Measurements from ENCODE around the gene PHTF1. TPM values are rescaled to one million over a fixed set of nuclear protein-coding genes. Genes with fewer than 3 reads are reported as not detected.

Gene PHTF1
- total RNA-seq, 2 donors from 2014 or later, result 8.5 to 9.8 TPM

DNA sequence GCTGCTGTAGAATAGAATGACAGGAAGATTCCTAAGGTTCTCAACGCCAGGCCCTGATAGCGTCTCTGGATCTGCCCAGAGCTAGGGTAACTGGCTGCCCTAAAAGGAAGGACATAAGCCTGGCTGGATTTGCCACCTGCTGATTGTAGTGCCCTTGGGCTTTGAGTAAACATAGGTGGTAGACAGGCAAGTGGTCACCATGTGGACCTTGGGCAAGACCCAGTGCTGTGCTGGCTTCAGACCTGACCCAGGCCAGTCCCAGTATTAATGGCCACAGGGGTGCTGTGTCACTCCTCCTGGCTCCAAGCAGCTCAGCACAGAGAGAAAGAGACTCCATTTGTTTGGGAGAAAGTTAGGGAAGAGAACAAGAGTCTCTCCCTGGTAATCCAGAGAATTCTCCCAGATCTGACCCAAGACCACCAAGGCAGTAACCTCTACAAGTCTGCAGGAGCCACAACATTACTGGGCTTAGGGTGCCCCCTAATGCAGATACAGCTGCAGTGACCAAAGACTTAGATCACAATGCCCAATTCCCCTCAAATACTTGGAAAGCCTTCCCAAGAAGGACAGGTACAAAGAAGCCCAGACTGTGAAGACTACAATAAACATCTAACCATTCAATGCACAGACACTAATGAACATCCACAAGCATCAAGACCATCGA is 44.5 kb downstream of the PHTF1 start:
- no peak for DNase-seq
- Histone ChIP-seq H3K4me1 (no peaks in the 10 kb centered on the region), H3K9me3 (no peaks in the 10 kb centered on the region), H3K9ac (ENCODE audit: low read depth in 2 of 2, low read length in 2 of 2) (no peak overlapping the region), H3K27me3 (no peaks in the 10 kb centered on the region), H3K4me3 (no peak overlapping the region), H3K27ac (no peak overlapping the region), H3K36me3 (no peaks in the 10 kb centered on the region)
- TF ChIP-seq, protein P1, sequence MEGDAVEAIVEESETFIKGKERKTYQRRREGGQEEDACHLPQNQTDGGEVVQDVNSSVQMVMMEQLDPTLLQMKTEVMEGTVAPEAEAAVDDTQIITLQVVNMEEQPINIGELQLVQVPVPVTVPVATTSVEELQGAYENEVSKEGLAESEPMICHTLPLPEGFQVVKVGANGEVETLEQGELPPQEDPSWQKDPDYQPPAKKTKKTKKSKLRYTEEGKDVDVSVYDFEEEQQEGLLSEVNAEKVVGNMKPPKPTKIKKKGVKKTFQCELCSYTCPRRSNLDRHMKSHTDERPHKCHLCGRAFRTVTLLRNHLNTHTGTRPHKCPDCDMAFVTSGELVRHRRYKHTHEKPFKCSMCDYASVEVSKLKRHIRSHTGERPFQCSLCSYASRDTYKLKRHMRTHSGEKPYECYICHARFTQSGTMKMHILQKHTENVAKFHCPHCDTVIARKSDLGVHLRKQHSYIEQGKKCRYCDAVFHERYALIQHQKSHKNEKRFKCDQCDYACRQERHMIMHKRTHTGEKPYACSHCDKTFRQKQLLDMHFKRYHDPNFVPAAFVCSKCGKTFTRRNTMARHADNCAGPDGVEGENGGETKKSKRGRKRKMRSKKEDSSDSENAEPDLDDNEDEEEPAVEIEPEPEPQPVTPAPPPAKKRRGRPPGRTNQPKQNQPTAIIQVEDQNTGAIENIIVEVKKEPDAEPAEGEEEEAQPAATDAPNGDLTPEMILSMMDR (IDR thresholded peaks at IDR 0.05), result no peak
- intact Hi-C loops (cut with DNase I), result no loop called here

DNA sequence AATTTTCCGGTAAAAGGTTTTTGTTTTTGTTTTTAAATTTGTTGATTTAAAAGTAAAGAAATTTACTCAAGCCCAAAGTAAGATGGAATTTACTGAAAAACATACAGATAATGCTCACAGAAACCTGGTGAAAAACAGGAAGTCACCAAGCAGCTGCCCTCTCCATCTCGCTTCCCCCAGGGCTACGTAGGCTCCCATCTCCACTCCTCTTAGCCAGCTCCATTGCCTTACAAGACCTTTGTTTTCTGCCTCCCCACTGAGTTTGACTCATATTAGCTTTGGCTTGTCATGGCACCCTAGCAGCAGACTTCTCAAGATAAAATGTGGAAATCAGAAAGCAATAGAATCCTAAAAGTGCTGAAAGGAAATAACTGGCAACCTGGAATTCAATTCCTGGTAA is 57.9 kb downstream of the PHTF1 start:
- Histone ChIP-seq H3K9me3 (no peaks in the 10 kb centered on the region), H3K27me3 (no peaks in the 10 kb centered on the region), H3K9ac (ENCODE audit: low read depth in 2 of 2, low read length in 2 of 2) (no peak overlapping the region), H3K36me3 (no peaks in the 10 kb centered on the region), H3K4me3 (no peak overlapping the region), H3K27ac (no peak overlapping the region), H3K4me1 (no peaks in the 10 kb centered on the region)
- TF ChIP-seq, protein P1 (IDR thresholded peaks at IDR 0.05), result no peak
- intact Hi-C loops (cut with DNase I), result no loop called here
- DNase-seq, result no peak

DNA sequence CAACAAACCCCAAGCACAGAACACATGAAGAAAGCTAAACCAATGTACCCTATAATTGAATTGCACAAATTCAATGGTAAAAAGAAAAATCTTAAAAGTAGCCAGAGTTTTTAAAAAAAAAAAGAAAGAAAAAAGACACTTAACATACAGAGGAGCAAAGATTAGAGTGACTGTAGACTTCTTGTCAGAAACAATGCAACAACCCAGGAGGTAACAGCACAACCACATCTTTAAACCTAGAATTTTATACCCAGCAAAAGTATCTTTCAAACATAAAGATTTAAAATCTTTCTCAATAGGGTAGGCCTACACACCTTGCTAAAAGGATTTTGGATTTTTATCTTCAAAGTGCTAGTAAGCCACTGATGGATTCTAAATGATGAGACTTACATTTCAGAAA is 64.4 kb downstream of the PHTF1 start:
- Histone ChIP-seq H3K4me3 (no peak overlapping the region), H3K9ac (ENCODE audit: low read depth in 2 of 2, low read length in 2 of 2) (no peak overlapping the region), H3K4me1 (no peaks in the 10 kb centered on the region), H3K27ac (no peak overlapping the region), H3K9me3 (no peaks in the 10 kb centered on the region), H3K27me3 (no peaks in the 10 kb centered on the region), H3K36me3 (no peaks in the 10 kb centered on the region)
- intact Hi-C loops (cut with DNase I), result no loop called here
- TF ChIP-seq, protein P1 (IDR thresholded peaks at IDR 0.05), result no peak
- no peak for DNase-seq

DNA sequence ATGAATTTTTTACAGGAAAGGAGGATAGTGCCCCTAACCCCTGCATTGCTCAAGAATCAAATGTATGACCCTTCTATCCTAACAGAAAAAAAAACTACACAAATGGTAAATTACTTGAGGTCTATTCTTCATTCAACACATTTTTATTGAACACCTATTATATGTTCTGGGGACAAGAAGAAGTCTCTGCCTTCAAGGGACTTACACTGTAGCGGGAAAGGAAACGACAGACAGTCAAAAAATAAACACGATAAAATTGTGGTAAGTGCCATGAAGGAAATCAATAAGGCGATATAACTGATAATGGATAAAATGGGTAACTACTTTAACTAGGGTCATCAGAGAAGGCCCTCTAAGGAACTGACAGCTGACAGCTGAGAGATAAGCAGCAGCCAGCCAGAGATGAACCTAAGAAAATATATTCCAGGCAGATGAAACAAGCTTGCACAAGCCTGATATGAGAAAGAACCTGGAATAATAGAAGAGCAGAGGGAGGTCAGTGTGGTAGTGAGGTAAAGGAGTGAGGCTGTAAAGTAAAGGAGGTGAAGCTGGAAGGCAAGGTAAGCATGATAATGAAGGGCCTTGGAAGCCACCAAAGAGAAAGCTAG is 66.4 kb downstream of the PHTF1 start:
- H3K27ac ChIP-seq, result no peak overlapping the region
- intact Hi-C loops (cut with DNase I), result no loop called here
- no peak for DNase-seq
- TF ChIP-seq, protein P1 (IDR thresholded peaks at IDR 0.05), result no peak
- H3K4me1 ChIP-seq, result no peaks in the 10 kb centered on the region
- no peak overlapping the region for H3K4me3 ChIP-seq
- H3K36me3 ChIP-seq, result no peaks in the 10 kb centered on the region
- no peaks in the 10 kb centered on the region for H3K9me3 ChIP-seq
- H3K9ac ChIP-seq (ENCODE audit: low read depth in 2 of 2, low read length in 2 of 2), result no peak overlapping the region
- H3K27me3 ChIP-seq, result no peaks in the 10 kb centered on the region

DNA sequence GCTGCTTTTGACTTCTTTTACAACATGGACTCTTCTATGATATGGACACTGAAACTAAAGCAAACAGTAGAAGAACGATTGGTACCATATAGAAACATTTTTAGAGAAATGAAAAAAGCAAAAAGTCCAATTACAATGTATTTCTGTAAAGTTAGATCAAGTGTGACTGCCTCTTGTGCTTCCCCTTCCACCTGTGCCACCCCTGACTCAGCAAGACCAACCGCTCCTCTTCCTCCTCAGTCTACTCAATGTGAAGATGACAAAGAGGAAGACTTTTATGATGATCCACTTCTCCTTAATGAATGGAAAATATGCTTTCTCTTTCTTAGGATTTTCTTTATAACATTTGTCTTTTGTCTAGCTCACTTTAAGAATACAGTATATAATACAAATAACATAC is 66.9 kb downstream of the PHTF1 start:
- intact Hi-C loops (cut with DNase I), result no loop called here

More for the DNA sequence above, 66.9 kb downstream of the PHTF1 start:
- H3K4me1 ChIP-seq, result no peaks in the 10 kb centered on the region
- H3K9ac ChIP-seq (ENCODE audit: low read depth in 2 of 2, low read length in 2 of 2), result no peak overlapping the region
- TF ChIP-seq, protein P1 (IDR thresholded peaks at IDR 0.05), result no peak
- H3K36me3 ChIP-seq, result no peaks in the 10 kb centered on the region
- no peak overlapping the region for H3K27ac ChIP-seq
- no peaks in the 10 kb centered on the region for H3K9me3 ChIP-seq
- H3K4me3 ChIP-seq, result no peak overlapping the region
- no peaks in the 10 kb centered on the region for H3K27me3 ChIP-seq
- DNase-seq, result no peak

Measured in colonic mucosa (tissue), 4 donors.